Measurements from ENCODE around the gene MYLK.

DNA sequence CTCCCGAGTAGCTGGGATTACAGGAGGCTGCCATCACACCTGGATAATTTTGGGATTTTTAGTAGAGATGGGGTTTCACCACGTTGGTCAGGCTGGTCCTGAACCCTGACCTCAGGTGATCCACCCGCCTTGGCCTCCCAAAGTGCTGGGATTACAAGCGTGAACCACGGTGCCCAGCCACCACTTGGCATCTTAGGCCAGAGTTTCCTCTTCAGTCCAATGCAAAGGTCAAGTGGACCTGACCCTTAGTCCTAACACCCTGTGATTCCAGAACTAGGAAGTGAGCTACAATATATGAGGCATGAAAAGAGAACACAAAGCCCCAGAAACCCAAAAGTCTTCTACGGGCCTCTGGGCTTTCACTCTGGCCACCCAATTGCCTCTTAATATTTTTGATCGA is 5.3 kb downstream of the MYLK start:
- TF ChIP-seq CTCF (optimal IDR thresholded peaks at IDR 0.05 in 1 of 3, IDR thresholded peaks at IDR 0.05 in 1 of 3, conservative IDR thresholded peaks at IDR 0.05 in 1 of 3; ENCODE audit: extremely low read depth in 1 of 3, insufficient read depth in 2 of 3, low read length in 3 of 3) (no peak), EZH2 (IDR thresholded peaks at IDR 0.05; ENCODE audit: low read length) (no peak)

Measured in keratinocyte (primary cell).